Amygdala (tissue), 56 donors: ENCODE results near the gene ZNF432.
A peak's percentile ranks its signal among the peaks of the same experiment; 100 is the strongest.

Source experiments
- DNase-seq, 56 donors: peaks; one replicate each; lab custom pipeline; 2025; lab: John Stamatoyannopoulos, UW

ZNF432 gene

DNA sequence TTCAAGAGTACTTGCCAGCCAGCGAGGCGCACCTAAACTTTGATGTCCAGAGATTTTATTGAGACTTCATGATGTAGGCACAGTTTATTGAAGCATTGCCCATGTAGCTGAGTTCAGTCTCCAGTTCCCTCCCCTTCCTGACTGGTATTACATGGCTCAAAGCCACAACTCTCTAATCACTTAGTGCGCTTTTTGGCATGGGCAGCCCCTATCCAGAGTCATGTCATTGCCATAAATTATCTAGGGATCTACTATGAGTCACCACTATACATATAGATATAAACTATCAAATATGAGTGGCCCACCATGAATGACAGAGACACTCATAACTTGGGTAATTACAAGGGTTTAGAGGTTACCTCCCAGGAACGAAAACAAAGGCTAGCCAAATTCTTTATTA is 28.1 kb downstream of the ZNF432 start:
- no peak for DNase-seq

DNA sequence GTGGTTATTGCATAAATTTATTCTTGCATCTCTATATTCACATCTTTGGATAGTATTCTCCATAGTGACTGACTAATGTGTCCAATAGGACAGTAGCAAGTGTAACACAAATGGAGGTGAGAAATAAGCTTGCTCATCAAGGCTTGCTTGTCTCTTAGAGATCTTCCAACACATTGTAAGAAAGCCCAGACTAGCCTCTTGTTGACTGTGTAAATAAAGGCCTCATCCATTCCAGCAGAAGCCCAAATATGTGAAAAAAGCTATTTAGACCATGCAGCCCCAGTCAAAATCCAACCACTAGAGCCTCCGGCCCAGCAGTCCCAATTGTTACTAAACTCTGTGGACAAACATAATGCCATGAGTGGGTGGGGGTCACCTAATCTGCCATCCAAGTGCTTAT is 38.0 kb downstream of the ZNF432 start:
- DNase-seq = no peak

DNA sequence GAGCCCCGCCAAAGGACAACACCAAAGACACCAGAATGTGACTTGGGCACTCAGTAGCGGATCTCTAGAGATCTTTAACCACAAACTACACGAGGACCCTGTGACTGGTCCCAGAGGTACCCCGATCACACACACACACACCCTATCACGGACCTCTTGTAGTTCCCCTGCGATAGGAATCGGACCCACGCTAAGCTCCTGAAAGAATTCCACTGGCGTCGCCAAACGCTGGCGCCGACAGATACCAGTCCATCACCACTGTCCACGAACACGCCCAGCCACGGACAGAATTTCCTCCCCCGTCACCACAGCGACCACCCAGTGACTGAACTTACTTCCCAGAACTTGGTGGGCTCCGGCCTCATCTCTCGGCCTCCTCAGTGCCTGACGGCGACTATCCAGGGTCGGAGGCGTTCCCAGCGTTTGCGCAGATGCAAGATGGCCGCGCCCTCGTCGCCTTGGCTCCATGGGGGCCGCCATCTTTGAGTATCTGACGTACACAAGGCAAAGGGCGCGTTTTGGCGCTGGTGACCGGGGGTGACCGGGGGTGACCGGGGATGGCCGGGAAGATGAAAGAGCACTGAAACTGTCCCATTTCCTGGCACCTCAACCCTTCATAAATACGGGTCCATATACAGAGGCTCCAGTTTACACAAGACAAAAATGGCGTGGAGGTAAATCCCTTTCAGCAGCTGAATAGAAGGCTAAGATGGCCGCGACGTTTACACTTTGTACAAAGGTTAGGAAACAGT is 40.7 kb downstream of the ZNF432 start, which contains the start of gene ZNF615:
ZNF615 (minus strand) TSS at position 406 of the 752 bp plus-strand sequence. CDS start 4,500 bp downstream, outside the sequence.
- peak; percentile 35 to 95 (median 86) for DNase-seq

DNA sequence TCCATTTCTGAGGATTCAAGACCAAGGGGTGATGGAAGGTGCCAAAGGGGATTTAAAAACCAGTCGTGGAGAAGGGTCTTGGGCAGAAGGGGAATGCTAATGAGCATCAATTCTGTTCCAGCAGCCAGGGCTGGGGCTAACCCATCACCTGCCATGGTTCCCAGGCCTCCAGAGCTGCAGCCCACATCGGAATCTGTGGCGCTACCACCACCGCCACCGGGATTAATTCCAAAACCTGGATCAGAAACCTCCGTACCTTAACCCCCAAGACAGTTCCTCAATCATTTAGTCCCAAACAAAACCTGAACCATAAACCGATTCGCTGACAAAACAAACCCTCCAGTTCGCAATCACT is 41.2 kb downstream of the ZNF432 start:
- DNase-seq = peak in 14 of 56 donors; percentile 5 to 45 (median 28)

DNA sequence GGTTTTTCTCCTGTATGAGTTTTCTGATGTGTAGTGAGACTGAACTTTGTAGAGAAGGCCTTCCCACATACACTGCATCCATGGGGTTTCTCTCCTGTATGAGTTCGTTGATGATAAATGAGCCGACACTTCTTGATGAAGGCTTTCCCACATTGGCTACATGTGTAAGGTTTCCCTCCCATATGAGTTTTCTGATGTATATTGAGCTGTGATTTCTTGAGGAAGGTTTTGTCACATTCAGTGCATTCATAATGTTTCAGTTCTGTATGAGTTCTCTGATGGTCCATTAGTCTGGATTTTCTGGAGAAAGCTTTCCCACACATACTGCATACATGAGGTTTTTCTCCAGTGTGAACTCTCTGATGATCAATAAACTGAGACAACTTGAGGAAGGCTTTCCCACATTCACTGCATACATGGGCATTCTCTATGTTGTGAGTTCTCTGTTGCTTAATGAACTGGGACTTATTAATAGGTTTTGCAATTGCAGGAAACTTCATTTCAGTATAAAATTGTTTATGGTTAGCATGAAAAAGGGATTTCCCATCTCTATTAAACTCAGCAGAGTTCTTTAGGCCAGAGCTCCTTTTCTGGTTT is 54.5 kb downstream of the ZNF432 start:
- DNase-seq = no peak

DNA sequence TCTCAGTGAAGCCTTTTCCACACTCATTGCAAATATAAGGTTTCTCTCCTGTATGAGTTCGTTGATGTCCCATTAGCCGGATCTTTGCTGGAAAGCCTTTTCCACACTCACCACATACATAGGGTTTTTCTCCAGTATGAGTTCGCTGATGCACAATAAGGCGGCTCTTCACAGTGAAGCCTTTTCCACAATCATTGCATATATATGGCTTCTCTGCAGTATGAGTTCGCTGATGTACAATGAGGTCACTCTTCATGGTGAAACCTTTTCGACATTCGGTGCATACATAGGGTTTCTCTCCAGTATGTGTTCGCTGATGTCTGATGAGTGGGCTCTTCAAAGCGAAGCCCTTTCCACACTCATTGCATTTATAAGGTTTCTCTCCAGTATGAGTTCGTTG is 55.2 kb downstream of the ZNF432 start:
- no peak for DNase-seq

DNA sequence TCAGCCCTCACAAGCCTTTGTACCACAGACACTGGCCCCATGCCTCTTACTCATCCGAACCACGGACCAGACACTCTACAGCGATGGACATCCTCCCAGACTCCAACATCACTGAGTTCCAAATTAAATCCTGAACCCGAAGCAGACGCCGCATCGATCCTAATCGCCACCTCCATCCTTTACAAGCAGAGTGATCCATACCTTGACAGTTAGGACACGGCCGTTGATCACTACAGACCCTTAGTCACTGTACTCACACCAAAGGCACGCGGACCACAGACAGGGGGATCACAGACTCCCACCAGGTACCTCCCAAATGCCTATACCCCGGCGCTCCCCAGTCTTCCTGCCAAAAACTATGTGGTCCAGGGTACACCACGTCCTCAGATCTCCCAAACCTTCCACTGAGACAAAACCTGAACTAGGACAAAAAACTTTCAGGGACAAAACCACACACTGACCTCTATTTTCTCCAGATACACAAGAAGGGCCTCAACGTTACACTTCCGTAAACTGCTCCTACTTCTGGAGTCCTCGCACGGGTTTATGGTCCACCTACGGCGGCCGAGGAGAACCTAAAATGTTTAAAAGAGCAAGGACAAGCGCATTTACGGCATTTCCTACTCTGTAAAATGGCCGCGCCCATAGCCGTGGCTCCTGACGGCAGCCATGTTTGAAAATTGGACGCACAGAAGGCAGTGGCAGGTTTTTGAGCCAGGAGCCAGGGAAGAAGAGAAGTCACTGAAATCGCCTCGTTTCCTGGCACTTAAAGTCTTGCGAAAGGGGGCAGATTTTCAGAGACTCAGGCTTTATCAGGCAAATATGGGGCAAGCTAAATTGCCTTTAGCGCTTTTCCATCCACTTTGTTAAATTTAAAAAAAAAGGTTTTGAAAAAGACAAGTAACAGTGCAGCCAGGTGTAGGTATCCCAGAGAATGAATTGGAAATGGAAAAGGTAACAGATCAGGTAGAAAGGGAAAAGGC is 62.0 kb downstream of the ZNF432 start, which contains the start of gene ZNF350:
ZNF350 (minus strand) TSS at position 532 of the 983 bp plus-strand sequence. CDS start 12,480 bp downstream, outside the sequence.
- DNase-seq = peak; percentile 56 to 99 (median 91)

DNA sequence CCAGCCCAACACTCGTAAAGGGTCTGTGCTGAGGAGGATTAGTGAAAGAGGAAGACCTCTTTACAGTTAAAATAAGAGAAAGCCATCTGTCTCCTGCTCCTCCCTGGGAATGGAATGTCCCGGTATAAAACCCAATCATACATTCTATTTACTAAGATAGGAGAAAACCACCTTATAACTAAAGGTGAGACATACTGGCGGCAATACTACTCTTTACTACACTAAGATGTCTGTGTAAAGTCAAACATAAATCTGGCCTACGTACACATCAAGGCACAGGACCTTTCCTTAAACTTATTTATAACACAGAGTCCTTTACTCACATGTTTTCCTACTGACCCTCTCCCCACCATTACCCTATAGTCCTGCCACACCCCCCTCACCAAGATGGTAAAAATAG is 65.3 kb downstream of the ZNF432 start:
- no peak for DNase-seq
